ENCODE data around the gene TXNRD2. TPM values are rescaled to one million over a fixed set of nuclear protein-coding genes. Genes with fewer than 3 reads are reported as not detected.

TXNRD2 gene
- total and polyA plus RNA-seq, 2 donors (not counting 1 experiment from before 2014, with no cell fraction given): 24.8 to 36.2 TPM

- H3K4me3 Mint-ChIP-seq: no peak overlapping the region
- 94% methylated on average over 25 of the region's 26 CpGs for WGBS (ENCODE audit: insufficient coverage)
- Histone ChIP-seq H3K4me3 (ENCODE audit: control extremely low read depth in 1 of 5, extremely low read depth in 1 of 5, insufficient read depth in 1 of 5, low read depth in 2 of 5, low read length in 4 of 5) (no peak overlapping the region), H3K4me2 (replicated peaks; ENCODE audit: low read depth, low read length, poor library complexity, severe bottlenecking) (no peak overlapping the region), H3K36me3 (replicated peaks in 1 of 2; ENCODE audit: control extremely low read depth in 1 of 2, control insufficient read depth in 1 of 2, extremely low read depth in 1 of 2, insufficient read depth in 2 of 2, low read length in 1 of 2) (no peaks in the 10 kb centered on the region), H3K27me3 (replicated peaks in 1 of 4; ENCODE audit: control extremely low read depth in 1 of 4, control insufficient read depth in 3 of 4, insufficient read depth in 4 of 4, low read length in 3 of 4) (no peaks in the 10 kb centered on the region), H3K79me2 (ENCODE audit: control insufficient read depth, insufficient read depth, low read length) (no peaks in the 10 kb centered on the region), H3K27ac (ENCODE audit: low read length in 2 of 2) (no peak overlapping the region), H3K9ac (ENCODE audit: low read length) (no peak overlapping the region), H2AFZ (ENCODE audit: insufficient read depth, low read depth, low read length, poor library complexity, severe bottlenecking) (no peak overlapping the region), H3K4me1 (ENCODE audit: control insufficient read depth in 2 of 2, insufficient read depth in 2 of 2, low read length in 2 of 2) (peaks cover 14 to 19% of the 10 kb centered on the region in 2 donors), H4K20me1 (ENCODE audit: control insufficient read depth, insufficient read depth, low read length, poor library complexity, severe bottlenecking) (no peaks in the 10 kb centered on the region), H3K9me3 (ENCODE audit: control extremely low read depth in 1 of 3, control insufficient read depth in 2 of 3, insufficient read depth in 1 of 3, low read length in 2 of 3) (no peaks in the 10 kb centered on the region)
- intact Hi-C loops (cut with micrococcal nuclease): no loop called here
- no peaks in the 10 kb centered on the region for H3K9me3 Mint-ChIP-seq (ENCODE audit: insufficient read depth)
- H3K4me1 Mint-ChIP-seq: peaks cover 16% of the 10 kb centered on the region
- no peak for TF ChIP-seq EZH2 (IDR thresholded peaks at IDR 0.05; ENCODE audit: borderline replicate concordance, insufficient read depth, low read depth, low read length, poor library complexity, severe bottlenecking)
- TF ChIP-seq CTCF (IDR thresholded peaks at IDR 0.05): no peak
- ATAC-seq (ENCODE audit: low read depth): no peak
- H3K27me3 Mint-ChIP-seq: no peaks in the 10 kb centered on the region
- POLR2A ChIA-PET: no interaction called here
- H3K27ac Mint-ChIP-seq: no peak overlapping the region
- DNase-seq: no peak
- CTCF ChIA-PET: no interaction called here
Measured at GRCh38 chr22:19882446-19883381, 58.9 kb downstream of the TXNRD2 start.
